Heart left ventricle (tissue), 16 donors: Measurements from ENCODE around the gene ZNF212. TPM values are rescaled to one million over a fixed set of nuclear protein-coding genes. Genes with fewer than 3 reads are reported as not detected.

Source experiments
- ATAC-seq, 4 donors: fragments of 200-7000 bp; cut with Tn5 transposase; one replicate each; pipeline ENCODE4 v1.9.1; 2020 to 2022; ENCODE audit warnings: moderate library complexity in 4 of 4, mild to moderate bottlenecking in 3 of 4, moderate number of reproducible peaks in 1 of 4
- DNase-seq, 5 donors: peaks; one replicate each; pipeline ENCODE4 v3.0.0-alpha.2; 2020
- H3K27ac ChIP-seq, 12 donors: fragments of 200-600 bp; sonication (generic) in 4 of 12; one replicate each; pipeline versions ENCODE4 v1.5.0 to v1.8.0; 2016 to 2022; ENCODE audit warnings: mild to moderate bottlenecking in 2 of 12
- H3K27me3 ChIP-seq, 9 donors: fragments of 200-600 bp; sonication (generic) in 2 of 9; one replicate each; pipeline versions ENCODE4 v1.5.1 to v1.8.0; 2016 to 2022; ENCODE audit warnings: mild to moderate bottlenecking in 3 of 9
- H3K36me3 ChIP-seq, 9 donors: fragments of 200-600 bp; sonication (generic) in 2 of 9; one replicate each; pipeline versions ENCODE4 v1.5.0 to v1.8.0; 2018 to 2022; ENCODE audit warnings: mild to moderate bottlenecking in 2 of 9
- H3K4me1 ChIP-seq, 12 donors: fragments of 200-600 bp; sonication (generic) in 4 of 12; one replicate each; pipeline versions ENCODE4 v1.5.0 to v1.8.0; 2016 to 2022; ENCODE audit warnings: mild to moderate bottlenecking in 3 of 12
- H3K4me3 ChIP-seq, 12 donors: fragments of 200-600 bp; sonication (generic) in 4 of 12; one replicate each; pipeline versions ENCODE4 v1.5.0 to v1.8.0; 2017 to 2022; ENCODE audit warnings: mild to moderate bottlenecking in 9 of 12, moderate library complexity in 4 of 12
- H3K9me3 ChIP-seq, 12 donors: fragments of 200-600 bp; sonication (generic) in 4 of 12; one replicate each; pipeline versions ENCODE4 v1.5.0 to v1.8.0; 2016 to 2022; ENCODE audit warnings: mild to moderate bottlenecking in 1 of 12
- POLR2A ChIP-seq, 2 donors: fragments of 450-650 bp; IDR thresholded peaks; one replicate each; pipeline ENCODE4 v1.6.1; 2017; ENCODE audit warnings: antibody characterized with exemption in 2 of 2, mild to moderate bottlenecking in 2 of 2, moderate library complexity in 2 of 2
- WGBS, 4 donors: extraction: QIAGEN DNeasy Blood & Tissue Kit in 2 of 4; methylation state at CpG; one replicate each; pipeline versions ENCODE4 v1.1.5 to v1.1.7; 2013 to 2018; 5-methylcytosine and 5-hydroxymethylcytosine counted together
- intact Hi-C, 10 donors: fragments of 100-400 bp; cut with DNase I; formaldehyde crosslinking; loops; one replicate each; pipeline versions ENCODE4 v1.11.1 to v1.14.2; 2022
- polyA plus RNA-seq, 2 donors: library from polyadenylated mRNA; stranded (reverse); fragments of 200-250 nt; gene quantifications; one replicate each; pipeline ENCODE4 v1.2.3, GENCODE V29; 2013
- total RNA-seq, 9 donors: library from RNA; depleted of rRNA in 2 of 9; stranded (reverse); fragments of >200 nt in 2 of 9; fragmentation: NEBNext Ultra II Directional in 3 of 9; extraction: Animal tissue kit (Norgen Biotek cat#: 25700) in 3 of 9; gene quantifications; one replicate each; pipeline versions ENCODE4 v1.1.0 to v1.2.4, GENCODE V29; 2016 to 2023
- TF ChIP-seq, protein P1 (sequence below), 12 donors: fragments of 200-600 bp; sonication (generic) in 4 of 12; IDR thresholded peaks; one replicate each; pipeline versions ENCODE4 v1.5.0 to v1.8.0; 2018 to 2022; ENCODE audit warnings: antibody characterized with exemption in 12 of 12, mild to moderate bottlenecking in 5 of 12
- donor health status: ischemic (EF 13 %, LVEDD 7.1; RV severe dilation, severe dysfunction).
- donor health status: healthy with polysubstance abuse.
- donor health status: DM: no; HTN: yes; CAD: no.
- donor health status: DM: no; HTN: no; CAD: no.
- donor health status: ischemic (EF 25% LVEDD 6.9; RV normal size, moderate dysfunction).
- donor health status: ischemic (EF 25% LVEDD 5.7; RV mildly dilated, moderate dysfunction).
- donor health status: healthy.
- donor health status: DM: yes; HTN: yes; CAD: no.
- donor health status: ischemic (EF 35%, LVEDD 5.7; RV mildly dilated, moderate dysfunction).
- donor health status: nonischemic (EF 11% LVEDD 7.7; RV severe dilation, severe dysfunction).
- donor health status: DM: yes; HTN: yes; CAD: no.
- donor health status: PGD.
- donor health status: ischemic (EF 29% LVEDD 5.4; RV normal size, mild dysfunction).
- donor health status: nonischemic (EF 23%, LVEDD 6.1; RV moderate dilation, normal function).

The ZNF212 gene
- total and polyA plus RNA-seq, 11 donors: 3.4 to 6.3 (median 4.3) TPM

DNA sequence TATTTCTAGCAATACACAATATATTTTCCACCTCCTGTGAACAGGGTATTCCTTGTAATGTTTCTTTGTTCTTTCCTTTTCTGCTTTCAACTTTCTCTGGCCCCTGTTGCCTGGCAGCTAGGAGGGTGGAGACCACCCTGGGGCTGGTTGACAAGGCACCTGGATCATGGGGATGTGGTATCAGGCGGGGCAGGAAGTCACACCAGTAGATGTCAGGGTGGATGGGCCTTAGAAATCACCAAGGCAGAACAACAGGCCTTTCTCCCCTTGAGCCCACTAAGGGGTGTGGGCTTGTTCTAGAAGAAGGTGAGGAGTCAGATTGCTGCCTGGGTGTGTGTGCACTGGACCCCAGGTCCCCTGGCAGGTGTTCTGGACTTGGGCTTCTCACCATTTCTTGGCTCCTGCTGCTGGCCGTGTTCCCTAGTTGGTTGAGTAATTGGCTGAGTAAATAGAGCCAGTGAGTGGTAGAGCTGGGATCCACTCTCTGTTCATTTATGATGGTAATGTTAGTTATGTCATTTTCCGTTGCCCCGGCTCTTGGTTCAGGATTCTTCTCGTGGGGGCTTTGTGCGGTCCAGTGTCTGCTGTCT lies 47.5 kb downstream of the ZNF212 start:
- Histone ChIP-seq H3K27ac (no peak overlapping the region), H3K27me3 (no peaks in the 10 kb centered on the region), H3K36me3 (peaks cover 0 to 17% (median 5%) of the 10 kb centered on the region in 9 donors), H3K9me3 (no peaks in the 10 kb centered on the region), H3K4me3 (no peak overlapping the region), H3K4me1 (peaks cover 0 to 25% (median 9%) of the 10 kb centered on the region in 12 donors)
- TF ChIP-seq, protein P1, sequence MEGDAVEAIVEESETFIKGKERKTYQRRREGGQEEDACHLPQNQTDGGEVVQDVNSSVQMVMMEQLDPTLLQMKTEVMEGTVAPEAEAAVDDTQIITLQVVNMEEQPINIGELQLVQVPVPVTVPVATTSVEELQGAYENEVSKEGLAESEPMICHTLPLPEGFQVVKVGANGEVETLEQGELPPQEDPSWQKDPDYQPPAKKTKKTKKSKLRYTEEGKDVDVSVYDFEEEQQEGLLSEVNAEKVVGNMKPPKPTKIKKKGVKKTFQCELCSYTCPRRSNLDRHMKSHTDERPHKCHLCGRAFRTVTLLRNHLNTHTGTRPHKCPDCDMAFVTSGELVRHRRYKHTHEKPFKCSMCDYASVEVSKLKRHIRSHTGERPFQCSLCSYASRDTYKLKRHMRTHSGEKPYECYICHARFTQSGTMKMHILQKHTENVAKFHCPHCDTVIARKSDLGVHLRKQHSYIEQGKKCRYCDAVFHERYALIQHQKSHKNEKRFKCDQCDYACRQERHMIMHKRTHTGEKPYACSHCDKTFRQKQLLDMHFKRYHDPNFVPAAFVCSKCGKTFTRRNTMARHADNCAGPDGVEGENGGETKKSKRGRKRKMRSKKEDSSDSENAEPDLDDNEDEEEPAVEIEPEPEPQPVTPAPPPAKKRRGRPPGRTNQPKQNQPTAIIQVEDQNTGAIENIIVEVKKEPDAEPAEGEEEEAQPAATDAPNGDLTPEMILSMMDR (IDR thresholded peaks at IDR 0.05): no peak
- no peak for TF ChIP-seq POLR2A (IDR thresholded peaks at IDR 0.05)
- intact Hi-C loops: loop anchor here in 2 of 10 donors (10.0 kb wide), 3 partner anchors 138 to 548 kb away; partner anchors contain the start of genes ZNF746 (in 1 of the 2) and ZNF862 (in 1 of the 2)
- no peak for ATAC-seq
- DNase-seq: no peak
- 91 to 97% (median 97%) methylated on average over 6 of the region's 6 CpGs for WGBS, 4 donors

DNA sequence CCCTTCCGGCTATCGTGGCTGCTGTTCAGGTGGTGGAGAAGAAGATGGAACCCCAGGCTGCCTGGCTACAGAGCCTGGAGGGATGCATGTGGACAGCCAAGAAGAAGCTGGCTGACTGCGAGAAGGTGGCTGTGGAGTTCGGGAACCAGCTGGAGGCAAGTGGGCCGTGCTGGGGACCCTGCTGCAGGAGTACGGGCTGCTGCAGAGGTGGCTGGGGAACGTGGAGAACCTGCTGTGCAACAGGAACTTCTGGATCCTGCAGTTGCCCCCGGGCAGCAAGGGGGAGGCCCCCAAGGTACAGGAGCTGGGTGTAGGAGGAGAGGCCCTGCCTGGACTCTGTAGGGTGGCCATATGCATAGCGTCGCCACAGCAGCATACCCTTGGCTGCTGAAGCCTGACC lies 48.2 kb downstream of the ZNF212 start:
- TF ChIP-seq, protein P1 (IDR thresholded peaks at IDR 0.05): no peak
- no peak for TF ChIP-seq POLR2A (IDR thresholded peaks at IDR 0.05)
- peaks cover 0 to 11% (median 4%) of the 10 kb centered on the region in 9 donors for H3K36me3 ChIP-seq
- H3K9me3 ChIP-seq: no peaks in the 10 kb centered on the region
- intact Hi-C loops: loop anchor here in 2 of 10 donors (10.0 kb wide), 3 partner anchors 137 to 547 kb away; partner anchors contain the start of genes ZNF746 (in 1 of the 2) and ZNF862 (in 1 of the 2)
- no peak overlapping the region for H3K4me3 ChIP-seq
- ATAC-seq (no peak), DNase-seq (no peak)
- H3K4me1 ChIP-seq: peaks cover 0 to 25% (median 11%) of the 10 kb centered on the region in 12 donors
- WGBS, 4 donors: 92 to 98% (median 94%) methylated on average over 10 of the region's 10 CpGs
- no peaks in the 10 kb centered on the region for H3K27me3 ChIP-seq
- no peak overlapping the region for H3K27ac ChIP-seq

- TF ChIP-seq, protein P1 (IDR thresholded peaks at IDR 0.05): no peak
- TF ChIP-seq POLR2A (IDR thresholded peaks at IDR 0.05): no peak
- no peak for DNase-seq
- intact Hi-C loops: loop anchor here in 2 of 10 donors (10.0 kb wide), 3 partner anchors 136 to 546 kb away; partner anchors contain the start of genes ZNF746 (in 1 of the 2) and ZNF862 (in 1 of the 2)
- no peaks in the 10 kb centered on the region for H3K9me3 ChIP-seq
- peaks cover 0 to 24% (median 11%) of the 10 kb centered on the region in 12 donors for H3K4me1 ChIP-seq
- H3K27ac ChIP-seq: no peak overlapping the region
- H3K36me3 ChIP-seq: peaks cover 0 to 12% (median 4%) of the 10 kb centered on the region in 9 donors
- no peak overlapping the region for H3K4me3 ChIP-seq
- WGBS, 4 donors: 87 to 100% (median 96%) methylated on average over 5 to 8 of the region's 8 CpGs
- no peak for ATAC-seq
- H3K27me3 ChIP-seq: no peaks in the 10 kb centered on the region
Observed at GRCh38 chr7:149289262-149289661, 49.8 kb downstream of the ZNF212 start.

- intact Hi-C loops: loop anchor here in 2 of 10 donors (10.0 kb wide), 3 partner anchors 135 to 545 kb away; partner anchors contain the start of genes ZNF746 (in 1 of the 2) and ZNF862 (in 1 of the 2)
- H3K9me3 ChIP-seq: no peaks in the 10 kb centered on the region
- peaks cover 0 to 18% (median 4%) of the 10 kb centered on the region in 9 donors for H3K36me3 ChIP-seq
- H3K27ac ChIP-seq: no peak overlapping the region
- H3K27me3 ChIP-seq: no peaks in the 10 kb centered on the region
- H3K4me1 ChIP-seq: peaks cover 0 to 18% (median 10%) of the 10 kb centered on the region in 12 donors
- 90 to 94% (median 92%) methylated on average over 4 of the region's 4 CpGs for WGBS, 4 donors
- no peak overlapping the region for H3K4me3 ChIP-seq
- ATAC-seq (no peak), DNase-seq (no peak)
- TF ChIP-seq POLR2A (IDR thresholded peaks at IDR 0.05): no peak
- TF ChIP-seq, protein P1 (IDR thresholded peaks at IDR 0.05): no peak
Observed at GRCh38 chr7:149289856-149290255, 50.4 kb downstream of the ZNF212 start.
